K562 (cell line): ENCODE data around the gene AFF1. TPM values are rescaled to one million over a fixed set of nuclear protein-coding genes. Genes with fewer than 3 reads are reported as not detected.

Source experiments
- ATAC-seq: fragments of 200-7000 bp; cut with Tn5 transposase; 3 replicates; pipeline ENCODE4 v1.9.1; 2020; ENCODE audit warnings: moderate library complexity
- BruUV-seq: library from RNA; stranded (reverse); fragments of 400-500 nt; replicated peaks from 2 replicates; lab custom pipeline; 2021; lab: Mats Ljungman, UMichigan
- CTCF ChIA-PET: fragments of 300-600 bp; formaldehyde crosslinking; extraction: SDS; loops from one replicate; lab custom pipeline; 2021; ENCODE audit warnings: low intra/inter-chr PET ratio; lab: Yijun Ruan, JAX
- POLR2A ChIA-PET: fragments of 300-600, 350-650 bp; sonication (Branson Sonifier 250); formaldehyde crosslinking; extraction: SDS; loops from one replicate; lab custom pipeline; 2021; ENCODE audit warnings: antibody characterized with exemption, inconsistent platforms; lab: Yijun Ruan, JAX
- DNase-seq, 4 experiments: peaks; one replicate each; pipeline versions ENCODE4 v3.0.0 to v3.0.0-alpha.2; 2011 to 2018; ENCODE audit warnings: low spot score in 3 of 4, mixed read lengths in 3 of 4; ENCODE audit errors: extremely low read depth in 1 of 4
- FAIRE-seq: peaks from 2 replicates; lab custom pipeline; 2011; peaks lifted over from hg19 to GRCh38; lab: Jason Lieb, UNC
- H2AFZ ChIP-seq: 2 replicates; pipeline ENCODE4 v1.6.0; 2011; ENCODE audit warnings: low read depth, low read length, control low read depth, inconsistent platforms
- H3K27ac ChIP-seq: fragments of 200-600 bp; 3 replicates; pipeline ENCODE4 v1.8.0; 2011; ENCODE audit warnings: low read depth, mild to moderate bottlenecking, control low read depth, inconsistent platforms, low read length, moderate library complexity, mixed read lengths; ENCODE audit errors: extremely low read depth
- H3K27me3 ChIP-seq, 2 experiments: fragments of 300-600 bp in 1 of 2; 2 replicates in 1 of 2; 3 replicates in 1 of 2; pipeline versions ENCODE4 v1.6.0 to v1.8.0; 2011; ENCODE audit warnings: inconsistent platforms in 2 of 2, low read length in 2 of 2, mild to moderate bottlenecking in 1 of 2, mixed read lengths in 1 of 2, moderate library complexity in 1 of 2; ENCODE audit not compliant: control insufficient read depth in 2 of 2, insufficient read depth in 2 of 2
- H3K36me3 ChIP-seq: fragments of 300-600 bp; 3 replicates; pipeline ENCODE4 v1.8.0; 2011; ENCODE audit warnings: mild to moderate bottlenecking, low read length, inconsistent platforms; ENCODE audit not compliant: control insufficient read depth, insufficient read depth
- H3K4me1 ChIP-seq, 2 experiments: fragments of 200-600 bp in 1 of 2; replicated peaks in 1 of 2; 2 replicates in 1 of 2; 3 replicates in 1 of 2; pipeline versions ENCODE4 v1.5.1 to v1.8.0; 2011; ENCODE audit warnings: inconsistent platforms in 2 of 2, low read length in 2 of 2, mild to moderate bottlenecking in 1 of 2, mixed read lengths in 1 of 2, moderate library complexity in 1 of 2; ENCODE audit not compliant: control insufficient read depth in 2 of 2, insufficient read depth in 2 of 2
- H3K4me2 ChIP-seq: 2 replicates; pipeline ENCODE4 v1.6.1; 2011; ENCODE audit warnings: low read length, control low read depth, inconsistent platforms, mixed read lengths; ENCODE audit not compliant: insufficient read depth
- H3K4me3 ChIP-seq: fragments of 200-600 bp; sonication (generic), shearing (Covaris generic); 2 replicates; pipeline ENCODE4 v1.5.1; 2016; ENCODE audit warnings: control low read depth, inconsistent platforms
- H3K79me2 ChIP-seq: fragments of 200-600 bp; 3 replicates; pipeline ENCODE4 v1.8.0; 2011; ENCODE audit warnings: low read length, inconsistent platforms; ENCODE audit not compliant: control insufficient read depth, insufficient read depth
- H3K9ac ChIP-seq, 2 experiments: 2 replicates each; pipeline versions ENCODE4 v1.6.0 to v1.6.1; 2011; ENCODE audit warnings: low read depth in 2 of 2, low read length in 2 of 2, control low read depth in 1 of 2, inconsistent platforms in 1 of 2, mild to moderate bottlenecking in 1 of 2, mixed read lengths in 1 of 2; ENCODE audit not compliant: insufficient read depth in 1 of 2
- H3K9me1 ChIP-seq: one replicate; pipeline ENCODE4 v1.6.0; 2011; ENCODE audit warnings: inconsistent platforms, mild to moderate bottlenecking, low read length, moderate library complexity; ENCODE audit not compliant: control insufficient read depth, insufficient read depth
- H3K9me3 ChIP-seq: replicated peaks from 2 replicates; pipeline ENCODE4 v1.5.1; 2011; ENCODE audit warnings: low read depth, low read length, inconsistent platforms; ENCODE audit not compliant: control insufficient read depth, insufficient read depth
- H4K20me1 ChIP-seq: replicated peaks from 2 replicates; pipeline ENCODE4 v1.6.1; 2011; ENCODE audit warnings: low read length, inconsistent platforms, mixed read lengths; ENCODE audit not compliant: control insufficient read depth, insufficient read depth
- CREBBP ChIP-seq: IDR thresholded peaks from one replicate; pipeline ENCODE4 v1.6.1; 2012; ENCODE audit warnings: low read depth, mild to moderate bottlenecking, control low read depth, inconsistent platforms, low read length
- ETS2 ChIP-seq: IDR thresholded peaks from 2 replicates; pipeline ENCODE4 v1.6.1; 2016; ENCODE audit warnings: borderline replicate concordance, missing genetic modification characterization, mild to moderate bottlenecking, moderate library complexity, missing compliant biosample characterization; ENCODE audit not compliant: poor library complexity, severe bottlenecking
- KAT8 ChIP-seq: fragments of 450-650 bp; IDR thresholded peaks from 2 replicates; pipeline ENCODE4 v1.6.1; 2016; ENCODE audit warnings: low read depth, mild to moderate bottlenecking
- MCM3 ChIP-seq: fragments of 450-650 bp; IDR thresholded peaks from 2 replicates; pipeline ENCODE4 v1.6.1; 2016
- PURB ChIP-seq: sonication (generic); formaldehyde crosslinking; IDR thresholded peaks from 2 replicates; pipeline ENCODE4 v1.9.0; 2021; ENCODE audit warnings: low read depth, mild to moderate bottlenecking, missing genetic modification reagents
- whole genome bisulfite sequencing: fragments of 100-300 bp; shearing (Covaris generic); methylation state at CpG from one replicate; pipeline ENCODE4 v1.1.6; 2016; ENCODE audit warnings: low coverage, mixed read lengths; ENCODE audit not compliant: insufficient coverage; ENCODE audit errors: missing lambda C conversion rate; 5-methylcytosine and 5-hydroxymethylcytosine counted together
- in situ Hi-C: fragments of 300-500 bp; cut with MboI; formaldehyde crosslinking; loops from 4 replicates; pipeline ENCODE4 v1.15.0; 2018; ENCODE audit warnings: inconsistent platforms, mixed read lengths
- intact Hi-C: fragments of 100-400 bp; cut with micrococcal nuclease; formaldehyde crosslinking; loops from 2 replicates; pipeline ENCODE4 v1.14.2; 2022
- polyA plus RNA-seq, 8 experiments: library from polyadenylated mRNA; depleted of rRNA in 4 of 8; stranded (reverse) in 5 of 8; unstranded in 3 of 8; fragments of >200 nt; fragmentation: Nextera tagmentation in 2 of 8; fragmentation: Illumina TruSeq in 1 of 8; extraction: Ambion mirVana in 2 of 8; extraction: Trizol in 1 of 8; gene quantifications; 2 replicates each; pipeline versions ENCODE4 v1.2.1 to v1.2.3, GENCODE V29; 2011 to 2014; ENCODE audit warnings: inconsistent platforms in 1 of 8, missing spikeins in 1 of 8
- total RNA-seq, 7 experiments: library from RNA; depleted of rRNA in 6 of 7; stranded (reverse); fragments of >200 nt in 6 of 7; fragmentation: Illumina TruSeq in 2 of 7; extraction: Trizol in 2 of 7; gene quantifications; 2 replicates each; pipeline versions ENCODE4 v1.2.1 to v1.2.3, GENCODE V29; 2011 to 2021; ENCODE audit warnings: low replicate concordance in 1 of 7
- TF ChIP-seq, protein P1 (sequence below), 2 experiments: fragments of 450-650 bp in 1 of 2; sonication (generic) in 1 of 2; formaldehyde crosslinking; conservative IDR thresholded peaks; 2 replicates each; pipeline versions ENCODE4 v1.4.0 to v1.8.1; 2020 to 2022; ENCODE audit warnings: mild to moderate bottlenecking in 1 of 2, missing genetic modification reagents in 1 of 2
- TF ChIP-seq, protein P2 (sequence below): fragments of 450-650 bp; IDR thresholded peaks from 2 replicates; pipeline ENCODE4 v1.6.1; 2016; ENCODE audit warnings: mild to moderate bottlenecking

AFF1 gene
- total and polyA plus RNA-seq, 9 of the 15 experiments (the other 6 are each of a cell fraction or from before 2014, with no cell fraction given), result 4.1 to 47.5 (median 17.2) TPM

DNA sequence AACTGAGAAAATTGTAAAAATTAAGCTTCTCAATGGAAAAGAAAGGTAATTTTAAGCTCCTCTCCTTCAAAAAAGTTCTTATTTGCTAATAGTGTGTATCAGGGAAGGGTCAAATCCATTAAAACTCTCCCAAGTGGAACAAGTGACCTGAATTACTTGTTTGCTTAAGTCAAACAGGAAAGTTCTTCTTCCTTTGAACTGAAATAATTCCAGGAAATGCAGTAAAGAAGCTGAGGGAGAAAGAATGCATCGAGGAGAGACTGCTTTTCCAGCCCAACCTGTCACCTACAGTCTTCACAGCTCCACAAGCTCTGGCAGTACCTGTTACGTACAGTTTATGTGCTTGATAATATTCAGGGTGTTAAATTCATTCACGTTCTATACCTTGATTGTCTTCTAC is 154.6 kb downstream of the AFF1 start:
- 0 out of 2 replicates have a peak, but pooled peaks cover 6% of the 10 kb centered on the region for H4K20me1 ChIP-seq
- POLR2A ChIA-PET, result no interaction called here
- BruUV-seq, result no TSS peak
- FAIRE-seq, result no peak
- in situ Hi-C loops, result no loop called here
- no peak overlapping the region for H3K4me2 ChIP-seq
- DNase-seq, result no peak
- H3K9me3 ChIP-seq, result no peaks in the 10 kb centered on the region
- H3K27me3 ChIP-seq, result no peaks in the 10 kb centered on the region
- H3K4me1 ChIP-seq, result peaks cover 5 to 14% of the 10 kb centered on the region in 2 experiments; a peak in 3 of 5 replicates
- ATAC-seq, result no peak
- no peak overlapping the region for H2AFZ ChIP-seq
- H3K36me3 ChIP-seq, result peaks cover 56% of the 10 kb centered on the region
- no peak overlapping the region for H3K9ac ChIP-seq
- intact Hi-C loops, result no loop called here
- H3K27ac ChIP-seq, result no peak overlapping the region
- H3K4me3 ChIP-seq, result no peak overlapping the region
- no peak for TF ChIP-seq PURB
- TF ChIP-seq CREBBP, result no peak
- TF ChIP-seq, protein P1, sequence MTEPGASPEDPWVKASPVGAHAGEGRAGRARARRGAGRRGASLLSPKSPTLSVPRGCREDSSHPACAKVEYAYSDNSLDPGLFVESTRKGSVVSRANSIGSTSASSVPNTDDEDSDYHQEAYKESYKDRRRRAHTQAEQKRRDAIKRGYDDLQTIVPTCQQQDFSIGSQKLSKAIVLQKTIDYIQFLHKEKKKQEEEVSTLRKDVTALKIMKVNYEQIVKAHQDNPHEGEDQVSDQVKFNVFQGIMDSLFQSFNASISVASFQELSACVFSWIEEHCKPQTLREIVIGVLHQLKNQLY (CRISPR knock-in tag; conservative IDR thresholded peaks at IDR 0.05), result no peak
- TF ChIP-seq MCM3, result no peak
- no peak for TF ChIP-seq KAT8
- TF ChIP-seq ETS2 (tag), result no peak
- TF ChIP-seq, protein P2, sequence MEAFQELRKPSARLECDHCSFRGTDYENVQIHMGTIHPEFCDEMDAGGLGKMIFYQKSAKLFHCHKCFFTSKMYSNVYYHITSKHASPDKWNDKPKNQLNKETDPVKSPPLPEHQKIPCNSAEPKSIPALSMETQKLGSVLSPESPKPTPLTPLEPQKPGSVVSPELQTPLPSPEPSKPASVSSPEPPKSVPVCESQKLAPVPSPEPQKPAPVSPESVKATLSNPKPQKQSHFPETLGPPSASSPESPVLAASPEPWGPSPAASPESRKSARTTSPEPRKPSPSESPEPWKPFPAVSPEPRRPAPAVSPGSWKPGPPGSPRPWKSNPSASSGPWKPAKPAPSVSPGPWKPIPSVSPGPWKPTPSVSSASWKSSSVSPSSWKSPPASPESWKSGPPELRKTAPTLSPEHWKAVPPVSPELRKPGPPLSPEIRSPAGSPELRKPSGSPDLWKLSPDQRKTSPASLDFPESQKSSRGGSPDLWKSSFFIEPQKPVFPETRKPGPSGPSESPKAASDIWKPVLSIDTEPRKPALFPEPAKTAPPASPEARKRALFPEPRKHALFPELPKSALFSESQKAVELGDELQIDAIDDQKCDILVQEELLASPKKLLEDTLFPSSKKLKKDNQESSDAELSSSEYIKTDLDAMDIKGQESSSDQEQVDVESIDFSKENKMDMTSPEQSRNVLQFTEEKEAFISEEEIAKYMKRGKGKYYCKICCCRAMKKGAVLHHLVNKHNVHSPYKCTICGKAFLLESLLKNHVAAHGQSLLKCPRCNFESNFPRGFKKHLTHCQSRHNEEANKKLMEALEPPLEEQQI, result no peak
- peaks cover 10% of the 10 kb centered on the region; the same call in 1 of the 3 replicates for H3K79me2 ChIP-seq
- H3K9me1 ChIP-seq, result no peaks in the 10 kb centered on the region
- CTCF ChIA-PET, result no interaction called here
- 80% methylated on average over 3 of the region's 3 CpGs for WGBS
